Measurements from ENCODE around the gene PRSS21.

Gene PRSS21

GRCh38 chr16:2819939-2820835 lies 3.1 kb downstream of the PRSS21 start:
- no peaks in the 10 kb centered on the region for H3K36me3 ChIP-seq (replicated peaks)
- no peak overlapping the region for H3K4me3 ChIP-seq (ENCODE audit: low read depth, low read length)
- no peak overlapping the region for H3K27ac ChIP-seq
- TF ChIP-seq CTCF (IDR thresholded peaks at IDR 0.05; ENCODE audit: low read depth, low read length, missing control alignments) = no peak
- H3K27me3 ChIP-seq (replicated peaks) = peaks cover 2% of the 10 kb centered on the region
- no peak for DNase-seq
- in situ Hi-C loops (cut with HindIII; ENCODE audit: low pct_ligation_motif_present, low sequenced_read_pairs) = no loop called here

- DNase-seq = no peak
- TF ChIP-seq CTCF (IDR thresholded peaks at IDR 0.05; ENCODE audit: low read depth, low read length, missing control alignments) = no peak
- H3K27me3 ChIP-seq (replicated peaks) = no peaks in the 10 kb centered on the region
- H3K27ac ChIP-seq = no peak overlapping the region
- H3K36me3 ChIP-seq (replicated peaks) = no peaks in the 10 kb centered on the region
- in situ Hi-C loops (cut with HindIII; ENCODE audit: low pct_ligation_motif_present, low sequenced_read_pairs) = no loop called here
- H3K4me3 ChIP-seq (ENCODE audit: low read depth, low read length) = no peak overlapping the region
These were observed 3.9 kb downstream of the PRSS21 start for GRCh38 chr16:2820836-2821486.

- in situ Hi-C loops (cut with HindIII; ENCODE audit: low pct_ligation_motif_present, low sequenced_read_pairs) = no loop called here
- DNase-seq = no peak
- no peaks in the 10 kb centered on the region for H3K36me3 ChIP-seq (replicated peaks)
- TF ChIP-seq CTCF (IDR thresholded peaks at IDR 0.05; ENCODE audit: low read depth, low read length, missing control alignments) = no peak
- H3K27ac ChIP-seq = no peak overlapping the region
- no peak overlapping the region for H3K4me3 ChIP-seq (ENCODE audit: low read depth, low read length)
- H3K27me3 ChIP-seq (replicated peaks) = no peaks in the 10 kb centered on the region
These were observed 4.6 kb downstream of the PRSS21 start for GRCh38 chr16:2821487-2822157.

- no peaks in the 10 kb centered on the region for H3K36me3 ChIP-seq (replicated peaks)
- H3K27ac ChIP-seq = no peak overlapping the region
- H3K4me3 ChIP-seq (ENCODE audit: low read depth, low read length) = no peak overlapping the region
- in situ Hi-C loops (cut with HindIII; ENCODE audit: low pct_ligation_motif_present, low sequenced_read_pairs) = no loop called here
- no peak for TF ChIP-seq CTCF (IDR thresholded peaks at IDR 0.05; ENCODE audit: low read depth, low read length, missing control alignments)
- no peaks in the 10 kb centered on the region for H3K27me3 ChIP-seq (replicated peaks)
- no peak for DNase-seq
These were observed 5.1 kb downstream of the PRSS21 start for GRCh38 chr16:2822158-2822495.

- Histone ChIP-seq H3K27me3 (replicated peaks) (no peaks in the 10 kb centered on the region), H3K27ac (no peak overlapping the region), H3K4me3 (ENCODE audit: low read depth, low read length) (no peak overlapping the region), H3K36me3 (replicated peaks) (no peaks in the 10 kb centered on the region)
- no peak for TF ChIP-seq CTCF (IDR thresholded peaks at IDR 0.05; ENCODE audit: low read depth, low read length, missing control alignments)
- in situ Hi-C loops (cut with HindIII; ENCODE audit: low pct_ligation_motif_present, low sequenced_read_pairs) = no loop called here
- DNase-seq = no peak
These were observed 5.5 kb downstream of the PRSS21 start for GRCh38 chr16:2822496-2822895.

All from brain microvascular endothelial cell (primary cell).